H1 (cell line): ENCODE results near the gene VPS35L. TPM values are rescaled to one million over a fixed set of nuclear protein-coding genes. Genes with fewer than 3 reads are reported as not detected.

Experiments used
- ASH2L ChIP-seq: fragments of 200-600, 300-600 bp; sonication (generic); IDR thresholded peaks from one replicate; pipeline ENCODE4 v1.7.1; 2017; ENCODE audit warnings: low read length
- BACH1 ChIP-seq: IDR thresholded peaks from 2 replicates; pipeline ENCODE4 v1.6.1; 2012; ENCODE audit warnings: low read length, improper control_type of control experiment
- CHD2 ChIP-seq: IDR thresholded peaks from 2 replicates; pipeline ENCODE4 v1.6.1; 2012; ENCODE audit warnings: low read length, improper control_type of control experiment
- RFX5 ChIP-seq: IDR thresholded peaks from 2 replicates; pipeline ENCODE4 v1.6.1; 2011; ENCODE audit warnings: low read depth, low read length, improper control_type of control experiment, borderline replicate concordance
- SP1 ChIP-seq: IDR thresholded peaks from 2 replicates; pipeline ENCODE4 v1.6.1; 2011; ENCODE audit warnings: low read depth, low read length
- SRF ChIP-seq: IDR thresholded peaks from 2 replicates; pipeline ENCODE4 v1.6.1; 2011; ENCODE audit warnings: mild to moderate bottlenecking, low read depth, low read length, moderate library complexity
- polyA plus RNA-seq, 7 experiments: library from polyadenylated mRNA; depleted of rRNA in 3 of 7; stranded (reverse) in 5 of 7; unstranded in 2 of 7; fragments of >200 nt in 5 of 7; fragments of 200-250 nt in 2 of 7; gene quantifications; 1 replicate in 5 of 7; 2 replicates in 1 of 7; 4 replicates in 1 of 7; pipeline versions ENCODE4 v1.2.1 to v1.2.3, GENCODE V29; 2011 to 2013; ENCODE audit warnings: missing spikeins in 2 of 7, mixed read lengths in 2 of 7
- total RNA-seq: library from RNA; stranded (reverse); fragmentation: NEBNext Ultra II Directional; extraction: Animal tissue kit (Norgen Biotek cat#: 25700); gene quantifications from 2 replicates; pipeline ENCODE4 v1.2.1, GENCODE V29; 2021
- TF ChIP-seq, protein P1 (sequence below): fragments of 300-600 bp; sonication (generic); IDR thresholded peaks from 2 replicates; pipeline ENCODE4 v1.7.1; 2012; ENCODE audit warnings: low read length, moderate library complexity, mild to moderate bottlenecking, inconsistent platforms; ENCODE audit not compliant: insufficient replicate concordance

VPS35L gene
- total and polyA plus RNA-seq, 2 of the 8 experiments (the other 6 are each of a cell fraction or from before 2014, with no cell fraction given), result 31.5 to 57.1 TPM

DNA sequence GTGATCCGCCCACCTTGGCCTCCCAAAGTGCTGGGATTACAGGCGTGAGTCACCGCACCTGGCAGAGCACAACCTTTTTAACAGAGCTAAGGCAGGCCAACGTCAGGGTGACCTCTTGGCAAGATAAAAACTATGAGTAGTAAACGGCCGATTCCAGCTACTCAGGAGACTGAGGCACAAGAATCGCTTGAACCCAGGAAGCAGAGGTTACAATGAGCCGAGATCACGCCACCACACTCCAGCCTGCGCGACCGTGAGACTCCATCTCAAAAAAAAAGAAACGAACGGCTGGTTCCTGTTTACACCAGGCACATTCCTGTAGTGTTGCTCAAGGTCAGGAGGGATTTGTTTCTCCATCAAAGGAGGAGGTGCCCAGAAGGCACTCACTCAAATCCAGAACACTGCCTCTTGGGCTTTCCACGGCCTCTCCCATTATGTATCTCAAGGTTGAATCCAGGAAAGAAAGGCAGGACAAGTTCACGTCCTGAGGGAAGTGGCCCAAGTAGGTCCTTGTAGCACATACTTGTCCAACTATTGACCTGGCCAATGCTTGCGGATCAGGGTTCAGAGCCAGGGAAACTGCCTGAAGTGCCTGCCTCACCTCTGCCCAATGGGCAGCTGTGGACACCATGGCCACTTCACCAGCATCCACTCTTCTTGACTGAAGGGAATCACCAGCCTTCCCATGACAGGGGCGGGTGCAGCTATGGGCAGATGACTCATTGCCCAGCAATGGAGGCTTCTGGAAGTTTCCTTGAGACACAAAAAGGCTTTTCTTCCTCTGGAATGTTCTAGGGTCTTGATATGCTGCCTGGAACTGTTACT lies 149.0 kb downstream of the VPS35L start (continued):
- TF ChIP-seq, protein P1, sequence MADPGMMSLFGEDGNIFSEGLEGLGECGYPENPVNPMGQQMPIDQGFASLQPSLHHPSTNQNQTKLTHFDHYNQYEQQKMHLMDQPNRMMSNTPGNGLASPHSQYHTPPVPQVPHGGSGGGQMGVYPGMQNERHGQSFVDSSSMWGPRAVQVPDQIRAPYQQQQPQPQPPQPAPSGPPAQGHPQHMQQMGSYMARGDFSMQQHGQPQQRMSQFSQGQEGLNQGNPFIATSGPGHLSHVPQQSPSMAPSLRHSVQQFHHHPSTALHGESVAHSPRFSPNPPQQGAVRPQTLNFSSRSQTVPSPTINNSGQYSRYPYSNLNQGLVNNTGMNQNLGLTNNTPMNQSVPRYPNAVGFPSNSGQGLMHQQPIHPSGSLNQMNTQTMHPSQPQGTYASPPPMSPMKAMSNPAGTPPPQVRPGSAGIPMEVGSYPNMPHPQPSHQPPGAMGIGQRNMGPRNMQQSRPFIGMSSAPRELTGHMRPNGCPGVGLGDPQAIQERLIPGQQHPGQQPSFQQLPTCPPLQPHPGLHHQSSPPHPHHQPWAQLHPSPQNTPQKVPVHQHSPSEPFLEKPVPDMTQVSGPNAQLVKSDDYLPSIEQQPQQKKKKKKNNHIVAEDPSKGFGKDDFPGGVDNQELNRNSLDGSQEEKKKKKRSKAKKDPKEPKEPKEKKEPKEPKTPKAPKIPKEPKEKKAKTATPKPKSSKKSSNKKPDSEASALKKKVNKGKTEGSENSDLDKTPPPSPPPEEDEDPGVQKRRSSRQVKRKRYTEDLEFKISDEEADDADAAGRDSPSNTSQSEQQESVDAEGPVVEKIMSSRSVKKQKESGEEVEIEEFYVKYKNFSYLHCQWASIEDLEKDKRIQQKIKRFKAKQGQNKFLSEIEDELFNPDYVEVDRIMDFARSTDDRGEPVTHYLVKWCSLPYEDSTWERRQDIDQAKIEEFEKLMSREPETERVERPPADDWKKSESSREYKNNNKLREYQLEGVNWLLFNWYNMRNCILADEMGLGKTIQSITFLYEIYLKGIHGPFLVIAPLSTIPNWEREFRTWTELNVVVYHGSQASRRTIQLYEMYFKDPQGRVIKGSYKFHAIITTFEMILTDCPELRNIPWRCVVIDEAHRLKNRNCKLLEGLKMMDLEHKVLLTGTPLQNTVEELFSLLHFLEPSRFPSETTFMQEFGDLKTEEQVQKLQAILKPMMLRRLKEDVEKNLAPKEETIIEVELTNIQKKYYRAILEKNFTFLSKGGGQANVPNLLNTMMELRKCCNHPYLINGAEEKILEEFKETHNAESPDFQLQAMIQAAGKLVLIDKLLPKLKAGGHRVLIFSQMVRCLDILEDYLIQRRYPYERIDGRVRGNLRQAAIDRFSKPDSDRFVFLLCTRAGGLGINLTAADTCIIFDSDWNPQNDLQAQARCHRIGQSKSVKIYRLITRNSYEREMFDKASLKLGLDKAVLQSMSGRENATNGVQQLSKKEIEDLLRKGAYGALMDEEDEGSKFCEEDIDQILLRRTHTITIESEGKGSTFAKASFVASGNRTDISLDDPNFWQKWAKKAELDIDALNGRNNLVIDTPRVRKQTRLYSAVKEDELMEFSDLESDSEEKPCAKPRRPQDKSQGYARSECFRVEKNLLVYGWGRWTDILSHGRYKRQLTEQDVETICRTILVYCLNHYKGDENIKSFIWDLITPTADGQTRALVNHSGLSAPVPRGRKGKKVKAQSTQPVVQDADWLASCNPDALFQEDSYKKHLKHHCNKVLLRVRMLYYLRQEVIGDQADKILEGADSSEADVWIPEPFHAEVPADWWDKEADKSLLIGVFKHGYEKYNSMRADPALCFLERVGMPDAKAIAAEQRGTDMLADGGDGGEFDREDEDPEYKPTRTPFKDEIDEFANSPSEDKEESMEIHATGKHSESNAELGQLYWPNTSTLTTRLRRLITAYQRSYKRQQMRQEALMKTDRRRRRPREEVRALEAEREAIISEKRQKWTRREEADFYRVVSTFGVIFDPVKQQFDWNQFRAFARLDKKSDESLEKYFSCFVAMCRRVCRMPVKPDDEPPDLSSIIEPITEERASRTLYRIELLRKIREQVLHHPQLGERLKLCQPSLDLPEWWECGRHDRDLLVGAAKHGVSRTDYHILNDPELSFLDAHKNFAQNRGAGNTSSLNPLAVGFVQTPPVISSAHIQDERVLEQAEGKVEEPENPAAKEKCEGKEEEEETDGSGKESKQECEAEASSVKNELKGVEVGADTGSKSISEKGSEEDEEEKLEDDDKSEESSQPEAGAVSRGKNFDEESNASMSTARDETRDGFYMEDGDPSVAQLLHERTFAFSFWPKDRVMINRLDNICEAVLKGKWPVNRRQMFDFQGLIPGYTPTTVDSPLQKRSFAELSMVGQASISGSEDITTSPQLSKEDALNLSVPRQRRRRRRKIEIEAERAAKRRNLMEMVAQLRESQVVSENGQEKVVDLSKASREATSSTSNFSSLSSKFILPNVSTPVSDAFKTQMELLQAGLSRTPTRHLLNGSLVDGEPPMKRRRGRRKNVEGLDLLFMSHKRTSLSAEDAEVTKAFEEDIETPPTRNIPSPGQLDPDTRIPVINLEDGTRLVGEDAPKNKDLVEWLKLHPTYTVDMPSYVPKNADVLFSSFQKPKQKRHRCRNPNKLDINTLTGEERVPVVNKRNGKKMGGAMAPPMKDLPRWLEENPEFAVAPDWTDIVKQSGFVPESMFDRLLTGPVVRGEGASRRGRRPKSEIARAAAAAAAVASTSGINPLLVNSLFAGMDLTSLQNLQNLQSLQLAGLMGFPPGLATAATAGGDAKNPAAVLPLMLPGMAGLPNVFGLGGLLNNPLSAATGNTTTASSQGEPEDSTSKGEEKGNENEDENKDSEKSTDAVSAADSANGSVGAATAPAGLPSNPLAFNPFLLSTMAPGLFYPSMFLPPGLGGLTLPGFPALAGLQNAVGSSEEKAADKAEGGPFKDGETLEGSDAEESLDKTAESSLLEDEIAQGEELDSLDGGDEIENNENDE, result no peak
- TF ChIP-seq BACH1 (no peak), CHD2 (no peak), ASH2L (no peak), RFX5 (no peak), SRF (no peak), SP1 (no peak)
- TF ChIP-seq, all 59 proteins: peak for 0
